HepG2 (cell line): Measurements from ENCODE around the gene PLK3. TPM values are rescaled to one million over a fixed set of nuclear protein-coding genes. Genes with fewer than 3 reads are reported as not detected.

ENCODE experiments used
- ATAC-seq: fragments of 200-7000 bp; cut with Tn5 transposase; 3 replicates; pipeline ENCODE4 v1.9.1; 2020; ENCODE audit warnings: mild to moderate bottlenecking, moderate library complexity
- BruUV-seq: library from RNA; stranded (reverse); fragments of 400-500 nt; replicated peaks from 2 replicates; lab custom pipeline; 2021; lab: Mats Ljungman, UMichigan
- CTCF ChIA-PET: fragments of 300-600 bp; formaldehyde crosslinking; extraction: SDS; loops from one replicate; lab custom pipeline; 2021; ENCODE audit warnings: low total read pairs, inconsistent platforms, low intra/inter-chr PET ratio; lab: Yijun Ruan, JAX
- POLR2A ChIA-PET: fragments of 350-600 bp; sonication (Branson Sonifier 250); formaldehyde crosslinking; loops from one replicate; lab custom pipeline; 2020; ENCODE audit warnings: antibody characterized with exemption, inconsistent platforms; lab: Yijun Ruan, JAX
- DNase-seq: peaks from one replicate; pipeline ENCODE4 v3.0.0-alpha.2; 2015; ENCODE audit warnings: low spot score
- FAIRE-seq: peaks from 3 replicates; lab custom pipeline; 2011; peaks lifted over from hg19 to GRCh38; lab: Jason Lieb, UNC
- H2AFZ ChIP-seq: one replicate; pipeline ENCODE4 v1.6.1; 2011; ENCODE audit warnings: low read length, inconsistent platforms
- H3K27ac ChIP-seq: fragments of 300-600 bp; 3 replicates; pipeline ENCODE4 v1.8.0; 2011; ENCODE audit warnings: mixed run types, mild to moderate bottlenecking, mixed read lengths, low read length, inconsistent platforms; ENCODE audit not compliant: insufficient read depth; ENCODE audit errors: extremely low read length
- H3K27me3 ChIP-seq, 2 experiments: fragments of 200-600 bp in 1 of 2; 2 replicates in 1 of 2; 3 replicates in 1 of 2; pipeline versions ENCODE4 v1.6.0 to v1.8.0; 2011; ENCODE audit warnings: low read length in 2 of 2, mild to moderate bottlenecking in 2 of 2, moderate library complexity in 2 of 2, inconsistent platforms in 1 of 2; ENCODE audit not compliant: insufficient read depth in 2 of 2, control insufficient read depth in 1 of 2
- H3K36me3 ChIP-seq, 2 experiments: fragments of 200-600 bp in 1 of 2; replicated peaks in 1 of 2; 2 replicates in 1 of 2; 3 replicates in 1 of 2; pipeline versions ENCODE4 v1.5.1 to v1.8.0; 2011; ENCODE audit warnings: low read length in 2 of 2, inconsistent platforms in 1 of 2; ENCODE audit not compliant: insufficient read depth in 2 of 2, control insufficient read depth in 1 of 2
- H3K4me1 ChIP-seq: 2 replicates; pipeline ENCODE4 v1.5.1; 2012; ENCODE audit warnings: low read length, inconsistent platforms; ENCODE audit not compliant: insufficient read depth
- H3K4me2 ChIP-seq: 2 replicates; pipeline ENCODE4 v1.6.0; 2011; ENCODE audit warnings: low read depth, low read length, inconsistent platforms
- H3K4me3 ChIP-seq, 3 experiments: fragments of 200-600 bp in 1 of 3; sonication (generic), shearing (Covaris generic) in 1 of 3; replicated peaks in 1 of 3; 2 replicates each; pipeline ENCODE4 v1.5.1; 2011 to 2016; ENCODE audit warnings: low read length in 3 of 3, inconsistent platforms in 2 of 3, low read depth in 2 of 3, mild to moderate bottlenecking in 2 of 3, control low read depth in 1 of 3, mixed read lengths in 1 of 3; ENCODE audit not compliant: insufficient read depth in 1 of 3
- H3K79me2 ChIP-seq: one replicate; pipeline ENCODE4 v1.6.1; 2011; ENCODE audit warnings: low read length, inconsistent platforms; ENCODE audit not compliant: insufficient read depth
- H3K9ac ChIP-seq: 2 replicates; pipeline ENCODE4 v1.6.0; 2011; ENCODE audit warnings: mild to moderate bottlenecking, low read depth, low read length, inconsistent platforms; ENCODE audit not compliant: insufficient read depth
- H3K9me3 ChIP-seq: 2 replicates; pipeline ENCODE4 v1.5.1; 2012; ENCODE audit warnings: mild to moderate bottlenecking, low read length
- H4K20me1 ChIP-seq: 2 replicates; pipeline ENCODE4 v1.6.0; 2011; ENCODE audit warnings: inconsistent platforms, mild to moderate bottlenecking, low read length, moderate library complexity; ENCODE audit not compliant: insufficient read depth
- MAFF ChIP-seq: IDR thresholded peaks from 2 replicates; pipeline ENCODE4 v1.6.1; 2011; ENCODE audit warnings: low read depth, low read length, improper control_type of control experiment
- MAFK ChIP-seq, 2 experiments: IDR thresholded peaks in 1 of 2; conservative IDR thresholded peaks in 1 of 2; 2 replicates each; pipeline ENCODE4 v1.6.1; 2011; ENCODE audit warnings: improper control_type of control experiment in 2 of 2, low read length in 2 of 2
- ZNF570 ChIP-seq: sonication (generic); formaldehyde crosslinking; IDR thresholded peaks from 2 replicates; pipeline ENCODE4 v1.4.0; 2020; ENCODE audit warnings: mild to moderate bottlenecking, missing genetic modification reagents, borderline replicate concordance
- ZNF670 ChIP-seq: sonication (generic); formaldehyde crosslinking; IDR thresholded peaks from 2 replicates; pipeline ENCODE4 v1.8.0; 2022; ENCODE audit warnings: mild to moderate bottlenecking, missing genetic modification reagents, borderline replicate concordance
- ZNF703 ChIP-seq: sonication (generic); formaldehyde crosslinking; IDR thresholded peaks from 2 replicates; pipeline ENCODE4 v1.5.1; 2020; ENCODE audit warnings: missing genetic modification reagents, mild to moderate bottlenecking, moderate library complexity, borderline replicate concordance
- ZSCAN20 ChIP-seq: sonication (generic); formaldehyde crosslinking; IDR thresholded peaks from 2 replicates; pipeline ENCODE4 v1.4.0; 2020; ENCODE audit warnings: missing genetic modification reagents, mild to moderate bottlenecking, borderline replicate concordance
- WGBS: methylation state at CpG from one replicate; pipeline ENCODE4 v1.1.6; 2017; ENCODE audit warnings: low lambda C conversion rate; 5-methylcytosine and 5-hydroxymethylcytosine counted together
- in situ Hi-C: cut with HindIII; loops from 2 replicates; pipeline ENCODE4 v1.10.0; 2017; ENCODE audit warnings: low pct_unique_long_range_greater_than_20kb; ENCODE audit not compliant: extremely low pct_ligation_motif_present
- intact Hi-C: fragments of 100-400 bp; cut with micrococcal nuclease; formaldehyde crosslinking; loops from one replicate; pipeline ENCODE4 v1.10.0; 2022; ENCODE audit not compliant: unreplicated experiment
- polyA plus RNA-seq, 8 experiments: library from polyadenylated mRNA; depleted of rRNA in 3 of 8; stranded (reverse) in 7 of 8; unstranded in 1 of 8; fragments of >200 nt; fragmentation: Illumina TruSeq in 4 of 8; extraction: Trizol in 4 of 8; gene quantifications; 2 replicates each; pipeline versions ENCODE4 v1.2.1 to v1.2.3, GENCODE V29; 2011 to 2016; ENCODE audit warnings: low read depth in 4 of 8, missing spikeins in 1 of 8, mixed read lengths in 1 of 8; ENCODE audit not compliant: insufficient read depth in 1 of 8
- total RNA-seq, 5 experiments: library from RNA; depleted of rRNA; stranded (reverse); fragments of >200 nt; fragmentation: Illumina TruSeq; extraction: Trizol; gene quantifications; 2 replicates each; pipeline ENCODE4 v1.2.3, GENCODE V29; 2016; ENCODE audit warnings: low read depth in 1 of 5

Gene PLK3
- total and polyA plus RNA-seq, 2 of the 13 experiments (the other 11 are each of a cell fraction or from before 2014, with no cell fraction given): 9.8 to 16.9 TPM

- H3K4me3 ChIP-seq: no peak overlapping the region
- intact Hi-C loops (no loop called here), in situ Hi-C loops (no loop called here)
- DNase-seq (no peak), FAIRE-seq (no peak), ATAC-seq (no peak)
- H3K4me2 ChIP-seq: no peak overlapping the region
- CTCF ChIA-PET: interaction anchor here (1.6 kb wide), 1 partner anchor 37 kb away, joined by 4 read pairs; no protein-coding TSS in a partner anchor
- H3K4me1 ChIP-seq: peaks cover 44% of the 10 kb centered on the region
- peaks cover 17% of the 10 kb centered on the region for H3K79me2 ChIP-seq
- no peaks in the 10 kb centered on the region for H3K27me3 ChIP-seq
- POLR2A ChIA-PET: interaction anchor here (1.3 to 6.7 kb wide), 8 partner anchors 11 to 505 kb away, joined by 4 to 237 read pairs (median 20); partner anchors contain the start of genes BTBD19, DYNLT4 and RPS8
- H3K27ac ChIP-seq: no peak overlapping the region
- H2AFZ ChIP-seq: no peak overlapping the region
- TF ChIP-seq ZNF703 (CRISPR knock-in tag) (no peak), MAFK (conservative IDR thresholded peaks at IDR 0.05 in 1 of 2, IDR thresholded peaks at IDR 0.05 in 1 of 2; ENCODE audit: low read length in 2 of 2) (peak in 1 of 2 experiments; percentile 34; a peak in 1 of 4 replicates), ZSCAN20 (CRISPR knock-in tag) (0 out of 2 replicates have a peak, but pooled peaks have one; percentile 2), MAFF (peak; percentile 27; the same call in 1 of the 2 replicates), ZNF570 (CRISPR knock-in tag) (no peak), ZNF670 (CRISPR knock-in tag) (no peak)
- H3K9ac ChIP-seq: no peak overlapping the region
- no peaks in the 10 kb centered on the region for H3K9me3 ChIP-seq
- H3K36me3 ChIP-seq: peaks cover 6 to 18% of the 10 kb centered on the region in 2 experiments; a peak in 4 of 5 replicates
- 0 out of 2 replicates have a peak, but pooled peaks cover 7% of the 10 kb centered on the region for H4K20me1 ChIP-seq
- BruUV-seq: no TSS peak
- 81% methylated on average over 10 of the region's 10 CpGs for WGBS
Observed at GRCh38 chr1:44798481-44799365, 1.5 kb upstream of the PLK3 start.
